Naive B cell (primary cell): ENCODE data around the gene BUD23. TPM values are rescaled to one million over a fixed set of nuclear protein-coding genes. Genes with fewer than 3 reads are reported as not detected.

Source experiments
- ATAC-seq, 2 donors: fragments of 150-1000 bp; cut with Tn5 transposase; 2 replicates each; pipeline ENCODE4 v1.10.0; 2021; ENCODE audit warnings: low read depth in 2 of 2, mild to moderate bottlenecking in 2 of 2, moderate library complexity in 2 of 2
- DNase-seq: peaks from one replicate; pipeline ENCODE4 v3.0.0; 2022
- H3K27ac Mint-ChIP-seq, 6 donors: one replicate each; pipeline ENCODE4 v1.8.0; 2020 to 2022; ENCODE audit warnings: mild to moderate bottlenecking in 6 of 6, mixed read lengths in 6 of 6, moderate library complexity in 5 of 6, inconsistent platforms in 2 of 6
- H3K27me3 Mint-ChIP-seq, 3 donors: one replicate each; pipeline ENCODE4 v1.8.0; 2021 to 2022; ENCODE audit warnings: mixed read lengths in 3 of 3, mild to moderate bottlenecking in 1 of 3
- H3K36me3 Mint-ChIP-seq, 2 donors: one replicate each; pipeline ENCODE4 v1.8.0; 2020 to 2022; ENCODE audit warnings: mixed read lengths in 2 of 2, inconsistent platforms in 1 of 2, mild to moderate bottlenecking in 1 of 2
- H3K4me1 Mint-ChIP-seq, 3 donors: one replicate each; pipeline ENCODE4 v1.8.0; 2020 to 2022; ENCODE audit warnings: mixed read lengths in 3 of 3, inconsistent platforms in 1 of 3, mild to moderate bottlenecking in 1 of 3, moderate library complexity in 1 of 3
- H3K4me3 Mint-ChIP-seq, 8 donors: one replicate each; pipeline ENCODE4 v1.8.0; 2020 to 2022; ENCODE audit warnings: mild to moderate bottlenecking in 8 of 8, mixed read lengths in 8 of 8, moderate library complexity in 8 of 8, inconsistent platforms in 2 of 8
- H3K9me3 Mint-ChIP-seq, 7 donors: one replicate each; pipeline ENCODE4 v1.8.0; 2020 to 2022; ENCODE audit warnings: mixed read lengths in 7 of 7, mild to moderate bottlenecking in 5 of 7, inconsistent platforms in 2 of 7, moderate library complexity in 1 of 7
- polyA plus RNA-seq, 6 donors: library from polyadenylated mRNA; unstranded; fragments of 300-500 nt; fragmentation: Illumina TruSeq; gene quantifications; one replicate each; pipeline ENCODE4 v1.2.3, GENCODE V29; 2021; ENCODE audit warnings: low read depth in 6 of 6

BUD23 gene
- polyA plus RNA-seq, 6 donors from 2014 or later, result 129 to 249 (median 148) TPM

GRCh38 chr7:73736885-73737284 is 53.5 kb downstream of the BUD23 start:
- DNase-seq (no peak), ATAC-seq (no peak)
- Mint-ChIP-seq H3K9me3 (no peaks in the 10 kb centered on the region), H3K4me3 (peak overlapping the region in 6 of 8 donors; percentile 25 to 97 (median 94)), H3K27me3 (no peaks in the 10 kb centered on the region), H3K4me1 (peaks cover 16 to 30% (median 29%) of the 10 kb centered on the region in 3 donors), H3K36me3 (no peaks in the 10 kb centered on the region), H3K27ac (no peak overlapping the region)

- H3K9me3 Mint-ChIP-seq, result no peaks in the 10 kb centered on the region
- no peaks in the 10 kb centered on the region for H3K36me3 Mint-ChIP-seq
- ATAC-seq (no peak), DNase-seq (no peak)
- peaks cover 16 to 35% (median 29%) of the 10 kb centered on the region in 3 donors for H3K4me1 Mint-ChIP-seq
- peaks cover 0 to 6% (median 0%) of the 10 kb centered on the region in 3 donors for H3K27me3 Mint-ChIP-seq
- peak overlapping the region; percentile 90 to 97 (median 96) for H3K4me3 Mint-ChIP-seq
- peak overlapping the region in 5 of 6 donors; percentile 63 to 89 (median 81) for H3K27ac Mint-ChIP-seq
These were observed 54.3 kb downstream of the BUD23 start for GRCh38 chr7:73737491-73738219.

- Mint-ChIP-seq H3K9me3 (no peaks in the 10 kb centered on the region), H3K4me3 (peak overlapping the region; percentile 90 to 97 (median 96)), H3K27ac (peak overlapping the region in 5 of 6 donors; percentile 63 to 94 (median 88)), H3K4me1 (peaks cover 16 to 36% (median 30%) of the 10 kb centered on the region in 3 donors), H3K36me3 (no peaks in the 10 kb centered on the region), H3K27me3 (peaks cover 0 to 11% (median 1%) of the 10 kb centered on the region in 3 donors)
- peak; percentile 15 to 16 for ATAC-seq
- DNase-seq, result no peak
These were observed 54.8 kb downstream of the BUD23 start for GRCh38 chr7:73738220-73738611.

- Mint-ChIP-seq H3K27me3 (peaks cover 0 to 17% (median 7%) of the 10 kb centered on the region in 3 donors), H3K36me3 (no peaks in the 10 kb centered on the region), H3K9me3 (no peaks in the 10 kb centered on the region), H3K4me3 (peak within 1 kb of the TSS; percentile 90 to 97 (median 96)), H3K27ac (peak within 1 kb of the TSS; percentile 76 to 98 (median 97)), H3K4me1 (peaks cover 20 to 36% (median 32%) of the 10 kb centered on the region in 3 donors)
- DNase-seq, result peak; percentile 97
- peak; percentile 85 to 87 for ATAC-seq
These were observed 55.4 kb downstream of the BUD23 start, which contains the start of gene ABHD11 for GRCh38 chr7:73738612-73739386. ABHD11 (minus strand) TSS chr7:73738802; CDS start chr7:73738770, 32 bp downstream.

- Mint-ChIP-seq H3K4me3 (peak overlapping the region; percentile 90 to 97 (median 96)), H3K27ac (peak overlapping the region; percentile 76 to 98 (median 97)), H3K4me1 (peaks cover 20 to 35% (median 32%) of the 10 kb centered on the region in 3 donors), H3K36me3 (no peaks in the 10 kb centered on the region), H3K9me3 (no peaks in the 10 kb centered on the region), H3K27me3 (peaks cover 0 to 23% (median 9%) of the 10 kb centered on the region in 3 donors)
- ATAC-seq (peak in 1 of 2 donors; percentile 2), DNase-seq (no peak)
These were observed 56.0 kb downstream of the BUD23 start for GRCh38 chr7:73739387-73739767.

- H3K27ac Mint-ChIP-seq, result no peak overlapping the region
- peak overlapping the region in 5 of 8 donors; percentile 54 to 82 (median 59) for H3K4me3 Mint-ChIP-seq
These were observed 56.8 kb downstream of the BUD23 start for GRCh38 chr7:73740212-73740611.

GRCh38 chr7:73740771-73741170 is 57.4 kb downstream of the BUD23 start:
- Mint-ChIP-seq H3K9me3 (no peaks in the 10 kb centered on the region), H3K27ac (no peak overlapping the region), H3K27me3 (peaks cover 0 to 23% (median 9%) of the 10 kb centered on the region in 3 donors), H3K4me1 (peaks cover 14 to 28% (median 24%) of the 10 kb centered on the region in 3 donors), H3K36me3 (no peaks in the 10 kb centered on the region), H3K4me3 (peak overlapping the region in 4 of 8 donors; percentile 38 to 76 (median 58))
- no peak for ATAC-seq
- no peak for DNase-seq

More at GRCh38 chr7:73740212-73740611, 56.8 kb downstream of the BUD23 start:
- ATAC-seq (no peak), DNase-seq (no peak)
- H3K9me3 Mint-ChIP-seq, result no peaks in the 10 kb centered on the region
- peaks cover 0 to 23% (median 9%) of the 10 kb centered on the region in 3 donors for H3K27me3 Mint-ChIP-seq
- no peaks in the 10 kb centered on the region for H3K36me3 Mint-ChIP-seq
- peaks cover 14 to 28% (median 25%) of the 10 kb centered on the region in 3 donors for H3K4me1 Mint-ChIP-seq

GRCh38 chr7:73741600-73741999 is 58.2 kb downstream of the BUD23 start:
- H3K4me1 Mint-ChIP-seq, result peaks cover 14 to 28% (median 19%) of the 10 kb centered on the region in 3 donors
- H3K27ac Mint-ChIP-seq, result peak overlapping the region in 2 of 6 donors; percentile 22 to 50
- no peak for ATAC-seq
- no peaks in the 10 kb centered on the region for H3K36me3 Mint-ChIP-seq
- H3K9me3 Mint-ChIP-seq, result no peaks in the 10 kb centered on the region
- H3K27me3 Mint-ChIP-seq, result peaks cover 0 to 23% (median 9%) of the 10 kb centered on the region in 3 donors
- H3K4me3 Mint-ChIP-seq, result peak overlapping the region in 1 of 8 donors; percentile 51
- DNase-seq, result no peak

- no peak for ATAC-seq
- Mint-ChIP-seq H3K27ac (peak overlapping the region in 3 of 6 donors; percentile 36 to 80 (median 39)), H3K27me3 (peaks cover 0 to 23% (median 9%) of the 10 kb centered on the region in 3 donors), H3K36me3 (no peaks in the 10 kb centered on the region), H3K4me1 (peaks cover 11 to 26% (median 15%) of the 10 kb centered on the region in 3 donors), H3K9me3 (no peaks in the 10 kb centered on the region), H3K4me3 (no peak overlapping the region)
- DNase-seq, result no peak
These were observed 58.9 kb downstream of the BUD23 start for GRCh38 chr7:73742338-73742752.

GRCh38 chr7:73742753-73743641 is 59.6 kb downstream of the BUD23 start:
- DNase-seq, result no peak
- no peak overlapping the region for H3K4me3 Mint-ChIP-seq
- H3K27ac Mint-ChIP-seq, result peak overlapping the region in 4 of 6 donors; percentile 80 to 93 (median 88)
- no peaks in the 10 kb centered on the region for H3K9me3 Mint-ChIP-seq
- H3K27me3 Mint-ChIP-seq, result peaks cover 0 to 23% (median 9%) of the 10 kb centered on the region in 3 donors
- H3K36me3 Mint-ChIP-seq, result no peaks in the 10 kb centered on the region
- peaks cover 7 to 20% (median 10%) of the 10 kb centered on the region in 3 donors for H3K4me1 Mint-ChIP-seq
- no peak for ATAC-seq

GRCh38 chr7:73746378-73746777 is 63.0 kb downstream of the BUD23 start:
- DNase-seq, result no peak
- H3K4me3 Mint-ChIP-seq, result no peak overlapping the region
- peaks cover 6 to 30% (median 9%) of the 10 kb centered on the region in 3 donors for H3K27me3 Mint-ChIP-seq
- H3K4me1 Mint-ChIP-seq, result peaks cover 4 to 8% (median 7%) of the 10 kb centered on the region in 3 donors
- no peak for ATAC-seq
- no peak overlapping the region for H3K27ac Mint-ChIP-seq
- no peaks in the 10 kb centered on the region for H3K9me3 Mint-ChIP-seq
- no peaks in the 10 kb centered on the region for H3K36me3 Mint-ChIP-seq
